GM12878 (cell line): ENCODE data around the gene LRRC8B.

Experiments
- BHLHE40 ChIP-seq, 2 experiments: fragments of 450-650 bp in 1 of 2; IDR thresholded peaks; 2 replicates each; pipeline ENCODE4 v1.6.1; 2011 to 2017; ENCODE audit warnings: low read depth in 2 of 2, borderline replicate concordance in 1 of 2, improper control_type of control experiment in 1 of 2, low read length in 1 of 2, mild to moderate bottlenecking in 1 of 2
- ETV6 ChIP-seq, 2 experiments: fragments of 450-650 bp in 1 of 2; IDR thresholded peaks in 1 of 2; conservative IDR thresholded peaks in 1 of 2; 2 replicates each; pipeline ENCODE4 v1.6.1; 2014; ENCODE audit warnings: antibody characterized with exemption in 1 of 2, borderline replicate concordance in 1 of 2, low read depth in 1 of 2, mild to moderate bottlenecking in 1 of 2, moderate library complexity in 1 of 2
- EZH2 ChIP-seq: IDR thresholded peaks from 2 replicates; pipeline ENCODE4 v1.6.1; 2012; ENCODE audit warnings: low read depth, mild to moderate bottlenecking, control low read depth, inconsistent platforms, low read length, borderline replicate concordance; ENCODE audit not compliant: control insufficient read depth
- FOS ChIP-seq: IDR thresholded peaks from 3 replicates; pipeline ENCODE4 v1.6.1; 2011; ENCODE audit warnings: borderline replicate concordance; ENCODE audit not compliant: insufficient read length; ENCODE audit errors: extremely low read depth
- FOXK2 ChIP-seq: fragments of 450-650 bp; IDR thresholded peaks from 2 replicates; pipeline ENCODE4 v1.6.1; 2017; ENCODE audit warnings: mild to moderate bottlenecking, moderate library complexity
- GABPA ChIP-seq: IDR thresholded peaks from 2 replicates; pipeline ENCODE4 v1.6.1; 2014; ENCODE audit warnings: antibody characterized with exemption, low read depth, mild to moderate bottlenecking, inconsistent platforms
- MXI1 ChIP-seq: fragments of 150-350 bp; IDR thresholded peaks from 2 replicates; pipeline ENCODE4 v1.6.1; 2011; ENCODE audit warnings: low read depth, mild to moderate bottlenecking, inconsistent platforms, low read length, improper control_type of control experiment
- NR2F1 ChIP-seq: fragments of 450-650 bp; conservative IDR thresholded peaks from 2 replicates; pipeline ENCODE4 v1.6.1; 2017; ENCODE audit warnings: mild to moderate bottlenecking
- POLR2AphosphoS5 ChIP-seq: IDR thresholded peaks from 2 replicates; pipeline ENCODE4 v1.6.1; 2011; ENCODE audit warnings: mild to moderate bottlenecking, low read length, inconsistent platforms
- TARDBP ChIP-seq: IDR thresholded peaks from 2 replicates; pipeline ENCODE4 v1.6.1; 2016; ENCODE audit warnings: borderline replicate concordance
- TF ChIP-seq, protein P1 (sequence below): fragments of 450-650 bp; conservative IDR thresholded peaks from 2 replicates; pipeline ENCODE4 v1.6.1; 2017; ENCODE audit warnings: mild to moderate bottlenecking, moderate library complexity
- TF ChIP-seq, protein P2 (sequence below), 3 experiments: IDR thresholded peaks in 2 of 3; conservative IDR thresholded peaks in 1 of 3; 2 replicates each; pipeline ENCODE4 v1.5.1; 2011; ENCODE audit warnings: low read depth in 3 of 3, low read length in 3 of 3, mild to moderate bottlenecking in 3 of 3, control low read depth in 2 of 3, moderate library complexity in 2 of 3, inconsistent platforms in 1 of 3, mixed read lengths in 1 of 3; ENCODE audit not compliant: control insufficient read depth in 2 of 3, insufficient read depth in 1 of 3; ENCODE audit errors: extremely low read depth in 1 of 3
- TF ChIP-seq, protein P3 (sequence below): IDR thresholded peaks from 2 replicates; pipeline ENCODE4 v1.6.1; 2011; ENCODE audit warnings: low read depth, mild to moderate bottlenecking, low read length, moderate library complexity, borderline replicate concordance; ENCODE audit errors: extremely low read depth
- TF ChIP-seq, protein P4 (sequence below): IDR thresholded peaks from 2 replicates; pipeline ENCODE4 v1.6.1; 2012; ENCODE audit warnings: improper control_type of control experiment, low read depth, low read length; ENCODE audit not compliant: insufficient replicate concordance

DNA sequence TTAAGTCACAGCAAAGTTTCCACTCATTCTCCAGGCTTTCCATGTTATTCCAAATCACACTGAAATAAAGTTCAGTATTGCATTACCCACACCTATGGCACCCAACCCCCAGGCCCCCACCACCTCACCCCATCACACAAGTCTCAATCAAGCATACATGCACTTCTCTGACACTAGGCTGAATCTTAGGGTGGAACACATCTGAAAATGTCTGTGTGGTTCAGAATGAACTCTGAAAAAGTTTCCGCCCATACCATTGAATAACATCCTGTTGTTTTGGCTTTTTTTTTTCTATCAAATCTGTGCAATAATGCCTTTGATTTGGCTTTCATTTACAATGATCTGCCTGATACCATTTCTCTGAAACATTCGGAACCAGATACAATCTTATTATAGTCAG, 82.5 kb downstream of the LRRC8B start:
- no peak for TF ChIP-seq POLR2AphosphoS5
- TF ChIP-seq, protein P1, sequence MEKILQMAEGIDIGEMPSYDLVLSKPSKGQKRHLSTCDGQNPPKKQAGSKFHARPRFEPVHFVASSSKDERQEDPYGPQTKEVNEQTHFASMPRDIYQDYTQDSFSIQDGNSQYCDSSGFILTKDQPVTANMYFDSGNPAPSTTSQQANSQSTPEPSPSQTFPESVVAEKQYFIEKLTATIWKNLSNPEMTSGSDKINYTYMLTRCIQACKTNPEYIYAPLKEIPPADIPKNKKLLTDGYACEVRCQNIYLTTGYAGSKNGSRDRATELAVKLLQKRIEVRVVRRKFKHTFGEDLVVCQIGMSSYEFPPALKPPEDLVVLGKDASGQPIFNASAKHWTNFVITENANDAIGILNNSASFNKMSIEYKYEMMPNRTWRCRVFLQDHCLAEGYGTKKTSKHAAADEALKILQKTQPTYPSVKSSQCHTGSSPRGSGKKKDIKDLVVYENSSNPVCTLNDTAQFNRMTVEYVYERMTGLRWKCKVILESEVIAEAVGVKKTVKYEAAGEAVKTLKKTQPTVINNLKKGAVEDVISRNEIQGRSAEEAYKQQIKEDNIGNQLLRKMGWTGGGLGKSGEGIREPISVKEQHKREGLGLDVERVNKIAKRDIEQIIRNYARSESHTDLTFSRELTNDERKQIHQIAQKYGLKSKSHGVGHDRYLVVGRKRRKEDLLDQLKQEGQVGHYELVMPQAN, result no peak
- no peak for TF ChIP-seq EZH2
- TF ChIP-seq, protein P2, sequence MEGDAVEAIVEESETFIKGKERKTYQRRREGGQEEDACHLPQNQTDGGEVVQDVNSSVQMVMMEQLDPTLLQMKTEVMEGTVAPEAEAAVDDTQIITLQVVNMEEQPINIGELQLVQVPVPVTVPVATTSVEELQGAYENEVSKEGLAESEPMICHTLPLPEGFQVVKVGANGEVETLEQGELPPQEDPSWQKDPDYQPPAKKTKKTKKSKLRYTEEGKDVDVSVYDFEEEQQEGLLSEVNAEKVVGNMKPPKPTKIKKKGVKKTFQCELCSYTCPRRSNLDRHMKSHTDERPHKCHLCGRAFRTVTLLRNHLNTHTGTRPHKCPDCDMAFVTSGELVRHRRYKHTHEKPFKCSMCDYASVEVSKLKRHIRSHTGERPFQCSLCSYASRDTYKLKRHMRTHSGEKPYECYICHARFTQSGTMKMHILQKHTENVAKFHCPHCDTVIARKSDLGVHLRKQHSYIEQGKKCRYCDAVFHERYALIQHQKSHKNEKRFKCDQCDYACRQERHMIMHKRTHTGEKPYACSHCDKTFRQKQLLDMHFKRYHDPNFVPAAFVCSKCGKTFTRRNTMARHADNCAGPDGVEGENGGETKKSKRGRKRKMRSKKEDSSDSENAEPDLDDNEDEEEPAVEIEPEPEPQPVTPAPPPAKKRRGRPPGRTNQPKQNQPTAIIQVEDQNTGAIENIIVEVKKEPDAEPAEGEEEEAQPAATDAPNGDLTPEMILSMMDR (IDR thresholded peaks at IDR 0.05 in 2 of 3, conservative IDR thresholded peaks at IDR 0.05 in 1 of 3; ENCODE audit: control insufficient read depth in 2 of 3, extremely low read depth in 1 of 3, insufficient read depth in 1 of 3, low read depth in 3 of 3, low read length in 3 of 3), result no peak
- TF ChIP-seq, protein P3, sequence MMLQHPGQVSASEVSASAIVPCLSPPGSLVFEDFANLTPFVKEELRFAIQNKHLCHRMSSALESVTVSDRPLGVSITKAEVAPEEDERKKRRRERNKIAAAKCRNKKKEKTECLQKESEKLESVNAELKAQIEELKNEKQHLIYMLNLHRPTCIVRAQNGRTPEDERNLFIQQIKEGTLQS, result no peak
- TF ChIP-seq NR2F1, result no peak
- no peak for TF ChIP-seq BHLHE40 (IDR thresholded peaks at IDR 0.05; ENCODE audit: borderline replicate concordance in 1 of 2, low read depth in 2 of 2, low read length in 1 of 2)
- no peak for TF ChIP-seq FOS
- TF ChIP-seq GABPA, result no peak
- no peak for TF ChIP-seq ETV6 (conservative IDR thresholded peaks at IDR 0.05 in 1 of 2, IDR thresholded peaks at IDR 0.05 in 1 of 2; ENCODE audit: borderline replicate concordance in 1 of 2, low read depth in 1 of 2)
- TF ChIP-seq, protein P4, sequence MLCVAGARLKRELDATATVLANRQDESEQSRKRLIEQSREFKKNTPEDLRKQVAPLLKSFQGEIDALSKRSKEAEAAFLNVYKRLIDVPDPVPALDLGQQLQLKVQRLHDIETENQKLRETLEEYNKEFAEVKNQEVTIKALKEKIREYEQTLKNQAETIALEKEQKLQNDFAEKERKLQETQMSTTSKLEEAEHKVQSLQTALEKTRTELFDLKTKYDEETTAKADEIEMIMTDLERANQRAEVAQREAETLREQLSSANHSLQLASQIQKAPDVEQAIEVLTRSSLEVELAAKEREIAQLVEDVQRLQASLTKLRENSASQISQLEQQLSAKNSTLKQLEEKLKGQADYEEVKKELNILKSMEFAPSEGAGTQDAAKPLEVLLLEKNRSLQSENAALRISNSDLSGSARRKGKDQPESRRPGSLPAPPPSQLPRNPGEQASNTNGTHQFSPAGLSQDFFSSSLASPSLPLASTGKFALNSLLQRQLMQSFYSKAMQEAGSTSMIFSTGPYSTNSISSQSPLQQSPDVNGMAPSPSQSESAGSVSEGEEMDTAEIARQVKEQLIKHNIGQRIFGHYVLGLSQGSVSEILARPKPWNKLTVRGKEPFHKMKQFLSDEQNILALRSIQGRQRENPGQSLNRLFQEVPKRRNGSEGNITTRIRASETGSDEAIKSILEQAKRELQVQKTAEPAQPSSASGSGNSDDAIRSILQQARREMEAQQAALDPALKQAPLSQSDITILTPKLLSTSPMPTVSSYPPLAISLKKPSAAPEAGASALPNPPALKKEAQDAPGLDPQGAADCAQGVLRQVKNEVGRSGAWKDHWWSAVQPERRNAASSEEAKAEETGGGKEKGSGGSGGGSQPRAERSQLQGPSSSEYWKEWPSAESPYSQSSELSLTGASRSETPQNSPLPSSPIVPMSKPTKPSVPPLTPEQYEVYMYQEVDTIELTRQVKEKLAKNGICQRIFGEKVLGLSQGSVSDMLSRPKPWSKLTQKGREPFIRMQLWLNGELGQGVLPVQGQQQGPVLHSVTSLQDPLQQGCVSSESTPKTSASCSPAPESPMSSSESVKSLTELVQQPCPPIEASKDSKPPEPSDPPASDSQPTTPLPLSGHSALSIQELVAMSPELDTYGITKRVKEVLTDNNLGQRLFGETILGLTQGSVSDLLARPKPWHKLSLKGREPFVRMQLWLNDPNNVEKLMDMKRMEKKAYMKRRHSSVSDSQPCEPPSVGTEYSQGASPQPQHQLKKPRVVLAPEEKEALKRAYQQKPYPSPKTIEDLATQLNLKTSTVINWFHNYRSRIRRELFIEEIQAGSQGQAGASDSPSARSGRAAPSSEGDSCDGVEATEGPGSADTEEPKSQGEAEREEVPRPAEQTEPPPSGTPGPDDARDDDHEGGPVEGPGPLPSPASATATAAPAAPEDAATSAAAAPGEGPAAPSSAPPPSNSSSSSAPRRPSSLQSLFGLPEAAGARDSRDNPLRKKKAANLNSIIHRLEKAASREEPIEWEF, result no peak
- TF ChIP-seq MXI1, result no peak
- no peak for TF ChIP-seq FOXK2
- TF ChIP-seq TARDBP, result no peak
